Measurements from ENCODE around the gene CACNA2D3.

DNA sequence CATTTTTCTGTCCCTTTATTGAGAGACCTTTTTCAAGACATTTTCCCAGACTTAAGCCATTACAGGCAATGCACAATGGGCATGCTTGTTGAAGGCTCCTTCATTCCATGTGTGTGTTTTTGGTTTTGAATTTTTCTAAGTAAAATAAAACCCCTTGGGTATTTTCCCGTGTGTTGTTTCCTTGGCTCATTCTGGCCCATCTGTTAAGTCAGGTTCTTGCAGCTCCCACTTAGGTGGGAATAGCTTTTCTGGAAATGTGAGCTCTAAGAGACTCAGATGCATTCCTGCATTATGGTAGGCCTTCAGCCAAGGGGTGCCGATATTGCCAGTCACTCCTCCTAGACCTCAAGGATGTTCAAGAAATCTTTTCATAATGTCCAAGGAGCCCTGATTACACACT lies 314.9 kb downstream of the CACNA2D3 start:
- TF ChIP-seq HNF4G (IDR thresholded peaks at IDR 0.05) (no peak), JUND (IDR thresholded peaks at IDR 0.05) (no peak), TAF1 (conservative IDR thresholded peaks at IDR 0.05) (no peak), GABPA (IDR thresholded peaks at IDR 0.05 in 1 of 2, conservative IDR thresholded peaks at IDR 0.05 in 1 of 2) (no peak), ATF3 (IDR thresholded peaks at IDR 0.05) (no peak), YY1 (IDR thresholded peaks at IDR 0.05) (no peak), RAD21 (IDR thresholded peaks at IDR 0.05) (no peak), RXRA (IDR thresholded peaks at IDR 0.05) (no peak), HNF4A (conservative IDR thresholded peaks at IDR 0.05) (no peak), SP1 (IDR thresholded peaks at IDR 0.05) (no peak)
- TF ChIP-seq, protein P1, sequence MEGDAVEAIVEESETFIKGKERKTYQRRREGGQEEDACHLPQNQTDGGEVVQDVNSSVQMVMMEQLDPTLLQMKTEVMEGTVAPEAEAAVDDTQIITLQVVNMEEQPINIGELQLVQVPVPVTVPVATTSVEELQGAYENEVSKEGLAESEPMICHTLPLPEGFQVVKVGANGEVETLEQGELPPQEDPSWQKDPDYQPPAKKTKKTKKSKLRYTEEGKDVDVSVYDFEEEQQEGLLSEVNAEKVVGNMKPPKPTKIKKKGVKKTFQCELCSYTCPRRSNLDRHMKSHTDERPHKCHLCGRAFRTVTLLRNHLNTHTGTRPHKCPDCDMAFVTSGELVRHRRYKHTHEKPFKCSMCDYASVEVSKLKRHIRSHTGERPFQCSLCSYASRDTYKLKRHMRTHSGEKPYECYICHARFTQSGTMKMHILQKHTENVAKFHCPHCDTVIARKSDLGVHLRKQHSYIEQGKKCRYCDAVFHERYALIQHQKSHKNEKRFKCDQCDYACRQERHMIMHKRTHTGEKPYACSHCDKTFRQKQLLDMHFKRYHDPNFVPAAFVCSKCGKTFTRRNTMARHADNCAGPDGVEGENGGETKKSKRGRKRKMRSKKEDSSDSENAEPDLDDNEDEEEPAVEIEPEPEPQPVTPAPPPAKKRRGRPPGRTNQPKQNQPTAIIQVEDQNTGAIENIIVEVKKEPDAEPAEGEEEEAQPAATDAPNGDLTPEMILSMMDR (IDR thresholded peaks at IDR 0.05; ENCODE audit: low read depth, low read length, missing input control) = no peak
- TF ChIP-seq, protein P2, sequence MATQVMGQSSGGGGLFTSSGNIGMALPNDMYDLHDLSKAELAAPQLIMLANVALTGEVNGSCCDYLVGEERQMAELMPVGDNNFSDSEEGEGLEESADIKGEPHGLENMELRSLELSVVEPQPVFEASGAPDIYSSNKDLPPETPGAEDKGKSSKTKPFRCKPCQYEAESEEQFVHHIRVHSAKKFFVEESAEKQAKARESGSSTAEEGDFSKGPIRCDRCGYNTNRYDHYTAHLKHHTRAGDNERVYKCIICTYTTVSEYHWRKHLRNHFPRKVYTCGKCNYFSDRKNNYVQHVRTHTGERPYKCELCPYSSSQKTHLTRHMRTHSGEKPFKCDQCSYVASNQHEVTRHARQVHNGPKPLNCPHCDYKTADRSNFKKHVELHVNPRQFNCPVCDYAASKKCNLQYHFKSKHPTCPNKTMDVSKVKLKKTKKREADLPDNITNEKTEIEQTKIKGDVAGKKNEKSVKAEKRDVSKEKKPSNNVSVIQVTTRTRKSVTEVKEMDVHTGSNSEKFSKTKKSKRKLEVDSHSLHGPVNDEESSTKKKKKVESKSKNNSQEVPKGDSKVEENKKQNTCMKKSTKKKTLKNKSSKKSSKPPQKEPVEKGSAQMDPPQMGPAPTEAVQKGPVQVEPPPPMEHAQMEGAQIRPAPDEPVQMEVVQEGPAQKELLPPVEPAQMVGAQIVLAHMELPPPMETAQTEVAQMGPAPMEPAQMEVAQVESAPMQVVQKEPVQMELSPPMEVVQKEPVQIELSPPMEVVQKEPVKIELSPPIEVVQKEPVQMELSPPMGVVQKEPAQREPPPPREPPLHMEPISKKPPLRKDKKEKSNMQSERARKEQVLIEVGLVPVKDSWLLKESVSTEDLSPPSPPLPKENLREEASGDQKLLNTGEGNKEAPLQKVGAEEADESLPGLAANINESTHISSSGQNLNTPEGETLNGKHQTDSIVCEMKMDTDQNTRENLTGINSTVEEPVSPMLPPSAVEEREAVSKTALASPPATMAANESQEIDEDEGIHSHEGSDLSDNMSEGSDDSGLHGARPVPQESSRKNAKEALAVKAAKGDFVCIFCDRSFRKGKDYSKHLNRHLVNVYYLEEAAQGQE (IDR thresholded peaks at IDR 0.05) = no peak
- TF ChIP-seq, protein P3, sequence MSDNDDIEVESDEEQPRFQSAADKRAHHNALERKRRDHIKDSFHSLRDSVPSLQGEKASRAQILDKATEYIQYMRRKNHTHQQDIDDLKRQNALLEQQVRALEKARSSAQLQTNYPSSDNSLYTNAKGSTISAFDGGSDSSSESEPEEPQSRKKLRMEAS (IDR thresholded peaks at IDR 0.05) = no peak
- TF ChIP-seq, protein P4, sequence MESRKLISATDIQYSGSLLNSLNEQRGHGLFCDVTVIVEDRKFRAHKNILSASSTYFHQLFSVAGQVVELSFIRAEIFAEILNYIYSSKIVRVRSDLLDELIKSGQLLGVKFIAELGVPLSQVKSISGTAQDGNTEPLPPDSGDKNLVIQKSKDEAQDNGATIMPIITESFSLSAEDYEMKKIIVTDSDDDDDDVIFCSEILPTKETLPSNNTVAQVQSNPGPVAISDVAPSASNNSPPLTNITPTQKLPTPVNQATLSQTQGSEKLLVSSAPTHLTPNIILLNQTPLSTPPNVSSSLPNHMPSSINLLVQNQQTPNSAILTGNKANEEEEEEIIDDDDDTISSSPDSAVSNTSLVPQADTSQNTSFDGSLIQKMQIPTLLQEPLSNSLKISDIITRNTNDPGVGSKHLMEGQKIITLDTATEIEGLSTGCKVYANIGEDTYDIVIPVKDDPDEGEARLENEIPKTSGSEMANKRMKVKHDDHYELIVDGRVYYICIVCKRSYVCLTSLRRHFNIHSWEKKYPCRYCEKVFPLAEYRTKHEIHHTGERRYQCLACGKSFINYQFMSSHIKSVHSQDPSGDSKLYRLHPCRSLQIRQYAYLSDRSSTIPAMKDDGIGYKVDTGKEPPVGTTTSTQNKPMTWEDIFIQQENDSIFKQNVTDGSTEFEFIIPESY (IDR thresholded peaks at IDR 0.05) = no peak
